Caco-2 (cell line): Measurements from ENCODE around the gene PRKAR2A. TPM values are rescaled to one million over a fixed set of nuclear protein-coding genes. Genes with fewer than 3 reads are reported as not detected.

Experiments
- BruUV-seq: library from RNA; stranded (reverse); fragments of 400-500 nt; replicated peaks from 2 replicates; lab custom pipeline; 2021; lab: Mats Ljungman, UMichigan
- CTCF ChIA-PET: fragments of 300-600 bp; sonication (Branson Sonifier 250); formaldehyde crosslinking; loops from one replicate; lab custom pipeline; 2022; ENCODE audit warnings: antibody characterized with exemption; lab: Charles Lee
- POLR2A ChIA-PET: fragments of 300-600 bp; sonication (Branson Sonifier 250); formaldehyde crosslinking; loops from one replicate; lab custom pipeline; 2022; ENCODE audit warnings: antibody characterized with exemption; lab: Charles Lee
- DNase-seq, 2 experiments: peaks; one replicate each; pipeline versions ENCODE4 v3.0.0 to v3.0.0-alpha.2; 2020 to 2022
- H3K27me3 ChIP-seq: replicated peaks from 2 replicates; pipeline ENCODE4 v1.6.0; 2011; ENCODE audit warnings: low read length; ENCODE audit not compliant: control insufficient read depth, insufficient read depth
- H3K36me3 ChIP-seq: 2 replicates; pipeline ENCODE4 v1.5.1; 2011; ENCODE audit warnings: low read length; ENCODE audit not compliant: control insufficient read depth, insufficient read depth
- H3K4me1 ChIP-seq: fragments of 250-450 bp; sonication (Bioruptor Pico); 2 replicates; pipeline ENCODE4 v1.5.1; 2020; ENCODE audit warnings: mild to moderate bottlenecking
- H3K4me3 ChIP-seq: 2 replicates; pipeline ENCODE4 v1.5.1; 2011; ENCODE audit warnings: low read depth, mild to moderate bottlenecking, control low read depth, low read length
- H3K9me3 ChIP-seq: fragments of 250-450 bp; sonication (Bioruptor Pico); 2 replicates; pipeline ENCODE4 v1.5.1; 2020; ENCODE audit warnings: mild to moderate bottlenecking, moderate library complexity
- H3K27ac Mint-ChIP-seq: one replicate; pipeline ENCODE4 v1.8.0; 2022; ENCODE audit warnings: mixed read lengths; ENCODE audit not compliant: unreplicated experiment
- H3K27me3 Mint-ChIP-seq: one replicate; pipeline ENCODE4 v1.8.0; 2022; ENCODE audit warnings: mixed read lengths; ENCODE audit not compliant: insufficient read depth, unreplicated experiment
- H3K36me3 Mint-ChIP-seq: one replicate; pipeline ENCODE4 v1.8.0; 2022; ENCODE audit warnings: mild to moderate bottlenecking, mixed read lengths; ENCODE audit not compliant: insufficient read depth, unreplicated experiment
- H3K4me1 Mint-ChIP-seq: one replicate; pipeline ENCODE4 v1.8.0; 2022; ENCODE audit warnings: low read depth, mixed read lengths; ENCODE audit not compliant: unreplicated experiment
- H3K4me3 Mint-ChIP-seq: one replicate; pipeline ENCODE4 v1.8.0; 2022; ENCODE audit warnings: mild to moderate bottlenecking, moderate library complexity, mixed read lengths; ENCODE audit not compliant: unreplicated experiment
- H3K9me3 Mint-ChIP-seq: one replicate; pipeline ENCODE4 v1.8.0; 2022; ENCODE audit warnings: mixed read lengths; ENCODE audit not compliant: unreplicated experiment
- CTCF ChIP-seq, 2 experiments: fragments of 200-600 bp in 1 of 2; IDR thresholded peaks; 1 replicate in 1 of 2; 2 replicates in 1 of 2; pipeline versions ENCODE4 v1.5.1 to v1.8.0; 2011 to 2022; ENCODE audit warnings: antibody characterized with exemption in 1 of 2, control low read depth in 1 of 2, inconsistent platforms in 1 of 2, low read depth in 1 of 2, low read length in 1 of 2, mild to moderate bottlenecking in 1 of 2, moderate library complexity in 1 of 2; ENCODE audit not compliant: insufficient read depth in 1 of 2, severe bottlenecking in 1 of 2, unreplicated experiment in 1 of 2
- intact Hi-C: fragments of 100-400 bp; cut with micrococcal nuclease; formaldehyde crosslinking; loops from one replicate; pipeline ENCODE4 v1.10.0; 2022; ENCODE audit not compliant: unreplicated experiment
- total RNA-seq: library from RNA; stranded (reverse); gene quantifications from 2 replicates; pipeline ENCODE4 v1.2.3, GENCODE V29; 2022

The PRKAR2A gene
- total RNA-seq, 1 experiment from 2014 or later, result 56.3 TPM

DNA sequence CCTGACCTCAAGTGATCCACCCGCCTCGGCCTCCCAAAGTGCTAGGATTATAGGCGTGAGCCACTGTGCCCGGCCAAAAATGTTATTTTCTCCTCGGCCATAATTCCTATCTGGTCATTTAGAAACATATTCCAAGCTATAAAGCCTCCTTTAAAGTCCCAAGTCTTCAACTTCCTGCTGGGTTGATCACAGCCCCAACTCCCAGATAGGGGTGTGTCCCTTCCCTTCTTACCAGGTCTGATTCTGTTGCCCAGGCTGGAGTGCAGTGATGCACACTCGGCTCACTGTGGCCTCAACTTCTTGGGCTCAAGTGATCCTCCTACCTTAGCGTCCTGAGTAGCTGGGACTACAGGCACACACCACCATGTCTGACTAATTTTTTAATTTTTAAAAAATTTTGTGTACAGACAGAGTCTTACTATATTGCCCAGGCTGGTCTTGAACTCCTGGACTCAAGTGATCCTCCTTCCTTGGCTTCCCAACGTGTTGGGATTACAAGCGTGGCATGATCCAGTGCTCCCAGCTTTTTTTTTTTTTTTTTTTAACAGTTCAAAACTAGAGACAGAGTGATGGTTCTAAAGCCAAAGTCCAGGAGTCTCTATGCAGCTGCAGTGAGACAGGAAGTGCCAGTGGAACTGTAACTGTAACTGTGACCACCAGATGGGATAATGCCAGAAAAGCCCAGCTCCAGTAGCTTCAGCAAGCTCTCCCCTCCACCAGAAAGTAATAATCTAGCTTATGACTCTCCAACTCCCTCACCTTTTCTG is 8.2 kb upstream of the PRKAR2A start:
- no peaks in the 10 kb centered on the region for H3K27me3 Mint-ChIP-seq
- Histone ChIP-seq H3K36me3 (no peaks in the 10 kb centered on the region; the same call in 1 of the 2 replicates), H3K4me1 (no peaks in the 10 kb centered on the region), H3K9me3 (no peaks in the 10 kb centered on the region), H3K27me3 (no peaks in the 10 kb centered on the region), H3K4me3 (no peak overlapping the region)
- no peaks in the 10 kb centered on the region for H3K9me3 Mint-ChIP-seq
- no peak overlapping the region for H3K4me3 Mint-ChIP-seq
- TF ChIP-seq CTCF (IDR thresholded peaks at IDR 0.05; ENCODE audit: insufficient read depth in 1 of 2, low read depth in 1 of 2, low read length in 1 of 2, severe bottlenecking in 1 of 2, unreplicated experiment in 1 of 2), result peak in 1 of 2 experiments; percentile 32
- no peaks in the 10 kb centered on the region for H3K4me1 Mint-ChIP-seq
- CTCF ChIA-PET, result interaction anchor here (0.6 to 0.7 kb wide), 4 partner anchors 41 to 702 kb away, joined by 3 to 5 read pairs (median 4); no protein-coding TSS in a partner anchor
- intact Hi-C loops, result no loop called here
- BruUV-seq, result no TSS peak
- no peak for DNase-seq
- H3K36me3 Mint-ChIP-seq, result no peaks in the 10 kb centered on the region
- no peak overlapping the region for H3K27ac Mint-ChIP-seq
- POLR2A ChIA-PET, result interaction anchor here (0.6 kb wide), 3 partner anchors 64 to 690 kb away, joined by 4 to 5 read pairs (median 4); no protein-coding TSS in a partner anchor

- no peak overlapping the region for H3K4me3 ChIP-seq
- DNase-seq, result no peak
- Mint-ChIP-seq H3K4me3 (no peak overlapping the region), H3K27ac (no peak overlapping the region), H3K36me3 (no peaks in the 10 kb centered on the region), H3K9me3 (no peaks in the 10 kb centered on the region), H3K27me3 (no peaks in the 10 kb centered on the region), H3K4me1 (no peaks in the 10 kb centered on the region)
- ChIA-PET CTCF (no interaction called here), POLR2A (no interaction called here)
- no peaks in the 10 kb centered on the region for H3K36me3 ChIP-seq
- intact Hi-C loops, result no loop called here
- no peaks in the 10 kb centered on the region for H3K27me3 ChIP-seq
- no peaks in the 10 kb centered on the region for H3K9me3 ChIP-seq
- no peak for TF ChIP-seq CTCF (IDR thresholded peaks at IDR 0.05; ENCODE audit: insufficient read depth in 1 of 2, low read depth in 1 of 2, low read length in 1 of 2, severe bottlenecking in 1 of 2, unreplicated experiment in 1 of 2)
- no peaks in the 10 kb centered on the region for H3K4me1 ChIP-seq
- no TSS peak for BruUV-seq
Measured at GRCh38 chr3:48852151-48852550, 4.5 kb upstream of the PRKAR2A start.

DNA sequence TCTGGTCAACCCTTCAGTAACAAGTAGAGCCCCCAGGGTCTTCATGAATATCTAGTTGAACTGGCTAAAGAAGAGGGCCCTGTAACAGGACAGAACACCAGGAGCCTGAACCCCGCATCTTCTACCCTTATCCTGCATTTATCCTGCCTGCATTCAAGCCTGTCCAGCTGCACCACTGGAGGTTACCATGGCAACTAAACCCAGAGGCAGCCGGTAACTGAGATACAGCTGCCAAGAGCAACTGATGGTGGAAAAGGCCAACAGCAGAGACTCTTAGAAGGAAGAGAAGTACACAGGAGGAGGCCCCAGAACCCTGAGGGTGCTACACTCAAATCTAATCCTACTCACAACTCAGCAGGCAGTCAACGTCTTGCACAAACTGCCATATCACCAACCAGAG is 3.7 kb upstream of the PRKAR2A start:
- ChIA-PET CTCF (no interaction called here), POLR2A (interaction anchor here (0.6 kb wide), 1 partner anchor 69 kb away, joined by 5 read pairs; no protein-coding TSS in a partner anchor)
- Mint-ChIP-seq H3K9me3 (no peaks in the 10 kb centered on the region), H3K4me3 (no peak overlapping the region), H3K27me3 (no peaks in the 10 kb centered on the region), H3K27ac (no peak overlapping the region), H3K36me3 (no peaks in the 10 kb centered on the region), H3K4me1 (no peaks in the 10 kb centered on the region)
- Histone ChIP-seq H3K27me3 (no peaks in the 10 kb centered on the region), H3K4me1 (no peaks in the 10 kb centered on the region), H3K9me3 (no peaks in the 10 kb centered on the region), H3K4me3 (no peak overlapping the region), H3K36me3 (no peaks in the 10 kb centered on the region)
- TF ChIP-seq CTCF (IDR thresholded peaks at IDR 0.05; ENCODE audit: insufficient read depth in 1 of 2, low read depth in 1 of 2, low read length in 1 of 2, severe bottlenecking in 1 of 2, unreplicated experiment in 1 of 2), result no peak
- no TSS peak for BruUV-seq
- DNase-seq, result peak in 1 of 2 experiments; percentile 14
- intact Hi-C loops, result no loop called here
